DMS53 treated with DMSO at 0.1 percent for 48 hours (cell line): Measurements from ENCODE around the gene LMBRD1.
"Not testable (repeated sequence)": the region's sequence is repeated elsewhere in the genome, so short reads cannot be mapped to it uniquely, and the experiment has no call there.

Experiments
- DNase-seq: peaks from one replicate; lab custom pipeline; 2025; ENCODE audit not compliant: unreplicated experiment; lab: John Stamatoyannopoulos, UW

LMBRD1 gene

GRCh38 chr6:69798796-69799195, 2.0 kb upstream of the LMBRD1 start:
- DNase-seq: not testable (repeated sequence)

DNA sequence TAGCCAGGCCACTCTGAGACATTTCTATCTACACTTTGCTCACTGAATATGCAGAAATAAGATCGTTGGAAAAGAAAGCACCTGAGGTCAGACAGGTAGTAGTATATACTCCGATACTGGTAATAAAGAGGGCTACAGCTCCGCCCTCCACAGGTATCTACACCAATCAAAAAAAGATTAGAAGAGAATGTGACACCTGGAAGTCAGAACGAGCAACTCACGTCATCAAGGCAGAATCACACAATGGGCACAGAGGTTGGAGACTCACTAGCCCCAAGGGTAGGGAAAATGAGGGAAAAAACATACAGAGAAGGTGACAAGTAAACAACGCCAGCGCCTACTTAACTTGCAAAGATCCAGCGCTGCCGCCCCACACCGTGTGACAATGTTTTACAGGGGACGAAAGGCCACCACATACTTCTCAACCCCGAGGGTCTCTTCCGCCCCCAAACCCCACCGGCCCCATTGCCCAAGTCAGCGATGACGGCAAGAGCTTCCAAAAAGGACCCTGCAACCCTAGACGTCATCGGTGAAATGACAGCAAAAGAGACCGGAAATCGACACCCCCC, 653 bp downstream of the LMBRD1 start:
- DNase-seq: peak; percentile 94

GRCh38 chr6:69795469-69796072, 1.2 kb downstream of the LMBRD1 start:
- DNase-seq: no peak

- no peak for DNase-seq
These were observed 4.5 kb downstream of the LMBRD1 start for GRCh38 chr6:69792292-69792691.

- DNase-seq: no peak
These were observed 5.7 kb downstream of the LMBRD1 start for GRCh38 chr6:69791065-69791471.

DNA sequence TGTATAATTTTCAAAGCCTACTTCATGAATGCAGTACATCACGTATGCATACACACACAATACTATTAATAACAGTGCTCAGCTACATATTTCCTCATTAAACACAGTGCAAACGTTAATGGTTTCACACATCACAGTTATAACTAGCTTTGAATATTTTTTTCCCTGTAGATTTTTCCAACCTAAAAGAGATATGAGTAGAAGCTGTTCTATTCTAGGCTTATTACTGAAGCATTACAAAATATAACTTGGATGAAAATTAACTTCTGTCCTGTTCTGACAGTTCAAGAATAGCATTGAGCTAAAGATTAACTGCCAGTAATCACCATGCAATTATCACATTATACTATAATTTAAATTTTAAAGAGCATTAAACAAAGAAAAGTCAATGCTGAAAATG, 6.2 kb downstream of the LMBRD1 start:
- no peak for DNase-seq

DNA sequence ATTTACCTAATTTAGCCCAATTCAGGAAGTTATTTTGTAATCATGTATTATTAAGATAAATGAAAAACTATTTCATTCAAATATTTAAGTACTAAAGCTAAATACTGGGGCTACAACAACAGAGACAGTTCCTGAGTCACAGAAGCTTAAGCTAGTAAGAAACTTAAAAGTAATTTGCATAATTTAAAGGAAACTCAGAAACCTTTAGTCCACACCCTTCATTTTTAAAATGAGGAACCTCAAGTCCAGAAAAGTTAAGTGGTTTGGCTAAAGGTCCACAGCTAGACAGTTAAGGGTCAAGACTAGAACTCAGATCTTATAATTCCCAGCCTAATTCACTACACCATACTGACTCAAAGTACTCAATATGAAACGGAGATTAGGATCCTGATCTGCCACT, 7.2 kb downstream of the LMBRD1 start:
- no peak for DNase-seq

DNA sequence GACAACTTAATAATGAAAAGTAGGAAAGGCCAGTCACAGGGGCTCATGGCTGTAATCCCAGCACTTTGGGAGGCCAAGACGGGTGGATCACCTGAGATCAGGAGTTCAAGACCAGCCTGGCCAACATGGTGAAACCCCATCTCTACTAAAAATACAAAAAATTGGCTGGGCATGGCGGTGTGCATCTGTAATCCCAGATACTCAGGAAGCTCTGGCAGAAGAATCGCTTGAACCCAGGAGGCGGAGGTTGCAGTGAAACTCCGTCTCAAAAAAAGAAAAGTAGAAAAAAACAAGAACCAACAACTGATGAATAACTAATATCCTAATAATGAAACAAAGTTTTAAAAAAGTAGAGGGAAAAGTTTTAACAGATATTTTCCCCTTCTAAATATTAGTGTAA, 9.4 kb downstream of the LMBRD1 start:
- not testable (repeated sequence) for DNase-seq

GRCh38 chr6:69785697-69786096, 11.1 kb downstream of the LMBRD1 start:
- DNase-seq: no peak

DNA sequence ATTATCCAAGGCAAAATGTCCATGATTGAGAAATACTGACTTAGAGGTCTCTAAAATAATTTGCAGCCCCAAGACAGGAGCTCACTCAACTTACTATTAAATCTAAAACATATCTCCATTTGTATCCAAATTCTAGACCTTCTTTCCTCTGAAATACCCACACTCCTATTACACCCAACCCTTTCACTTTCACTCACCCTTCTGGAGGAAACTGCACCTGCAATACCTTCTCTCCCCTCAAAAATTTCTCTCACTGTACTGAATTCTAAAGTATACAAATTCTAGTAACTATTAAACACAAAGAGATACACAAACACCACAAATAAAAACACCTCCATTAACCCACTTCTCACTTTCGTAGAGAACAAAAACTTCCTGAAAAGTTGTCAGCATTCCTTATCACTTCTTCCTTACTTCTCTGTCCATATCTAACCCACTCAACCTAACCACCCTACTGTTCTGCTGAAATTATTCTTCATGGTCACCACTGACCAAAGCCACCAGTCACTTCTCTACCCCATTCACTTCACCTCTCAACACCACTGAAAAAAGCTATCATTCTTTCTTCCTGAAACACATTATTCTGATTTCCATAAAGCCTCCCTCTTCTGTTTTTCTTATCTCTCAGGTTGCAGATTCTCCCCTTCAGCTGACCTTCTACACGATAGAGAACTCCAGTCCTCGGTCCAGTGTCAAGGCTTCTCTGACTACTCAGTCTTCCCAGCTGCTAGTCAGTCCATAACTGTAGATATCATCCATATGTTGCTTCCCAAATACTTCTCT, 12.0 kb downstream of the LMBRD1 start:
- DNase-seq: no peak

GRCh38 chr6:69783108-69783507, 13.7 kb downstream of the LMBRD1 start:
- no peak for DNase-seq

GRCh38 chr6:69780585-69781178, 16.1 kb downstream of the LMBRD1 start:
- peak; percentile 96 for DNase-seq

GRCh38 chr6:69775941-69776340, 20.9 kb downstream of the LMBRD1 start:
- peak; percentile 52 for DNase-seq

- DNase-seq: no peak
These were observed 21.3 kb downstream of the LMBRD1 start for GRCh38 chr6:69775585-69775849.

- no peak for DNase-seq
These were observed 21.8 kb downstream of the LMBRD1 start for GRCh38 chr6:69774740-69775584.

GRCh38 chr6:69771158-69771906, 25.5 kb downstream of the LMBRD1 start:
- DNase-seq: no peak

DNA sequence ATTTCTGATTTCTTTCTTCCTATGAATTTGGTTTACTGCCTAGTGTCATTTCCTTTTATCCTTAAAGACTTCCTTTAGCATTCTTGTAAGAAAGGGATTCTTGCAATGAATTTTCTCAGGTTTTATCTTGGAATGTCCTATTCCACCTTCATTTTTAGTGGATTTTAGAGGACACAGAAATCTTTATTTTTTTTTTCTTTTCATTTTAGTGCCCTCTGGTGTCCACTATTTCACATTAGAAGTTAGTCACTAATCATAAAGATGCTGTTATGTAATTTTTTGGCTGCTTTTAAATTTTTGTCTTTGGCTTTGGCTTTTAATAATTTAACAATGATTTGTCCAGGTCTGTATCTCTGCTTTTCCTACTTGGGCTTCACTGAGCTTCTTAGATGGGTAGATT, 28.1 kb downstream of the LMBRD1 start:
- no peak for DNase-seq

DNA sequence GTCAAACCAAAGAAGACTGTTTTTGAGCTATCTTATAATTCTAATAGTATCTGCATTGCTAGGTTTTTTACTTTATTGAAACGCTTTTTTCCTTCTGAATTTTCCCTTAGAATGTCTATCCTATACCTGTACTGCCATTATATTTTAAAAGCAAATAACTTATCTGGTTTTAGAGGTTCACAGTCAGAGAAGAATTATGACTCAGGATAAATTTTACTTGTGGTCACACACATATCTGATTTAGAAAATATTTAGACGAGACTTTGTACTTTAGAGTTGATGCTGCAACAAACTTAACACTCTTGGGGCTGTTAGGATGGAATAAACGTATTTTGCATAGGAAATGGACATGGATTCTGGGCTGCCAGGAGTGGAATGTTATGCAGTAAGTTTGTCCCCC, 33.0 kb downstream of the LMBRD1 start:
- DNase-seq: no peak

DNA sequence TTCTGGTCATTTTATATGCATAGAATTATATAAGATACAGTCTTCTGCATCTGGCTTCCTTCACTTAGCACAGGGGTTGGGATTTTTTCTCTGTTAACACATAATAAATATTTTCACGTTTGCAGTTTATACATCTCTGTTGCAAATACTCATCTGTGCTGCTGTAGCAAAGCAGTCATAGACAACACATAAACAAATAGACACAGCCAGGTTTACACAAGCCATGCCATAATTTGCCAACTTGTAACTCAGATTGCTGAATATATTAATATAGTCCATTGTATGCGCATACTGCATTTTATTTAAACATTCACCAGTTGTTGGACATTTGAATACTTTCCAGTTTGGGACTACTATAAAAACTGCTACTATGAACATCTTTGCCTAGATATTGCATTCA, 35.0 kb downstream of the LMBRD1 start:
- DNase-seq: no peak

DNA sequence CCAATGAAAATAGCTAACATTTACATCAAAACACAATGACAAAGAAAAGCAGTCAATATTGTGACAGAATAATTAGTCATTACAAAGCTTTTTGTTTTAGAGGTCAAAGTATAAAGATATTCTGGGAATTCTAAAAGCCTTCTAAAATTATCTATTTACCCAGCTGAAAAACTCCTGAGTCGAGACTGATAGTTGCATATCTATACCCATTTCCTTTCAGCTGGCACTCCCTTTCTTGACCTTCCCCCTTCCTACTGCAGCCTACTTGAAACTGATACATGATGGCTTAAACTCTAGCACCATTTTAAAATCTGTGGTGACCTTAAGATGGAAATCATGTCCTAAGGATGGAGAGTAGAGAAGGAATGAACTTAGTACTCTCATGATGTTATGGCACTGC, 38.6 kb downstream of the LMBRD1 start:
- no peak for DNase-seq

DNA sequence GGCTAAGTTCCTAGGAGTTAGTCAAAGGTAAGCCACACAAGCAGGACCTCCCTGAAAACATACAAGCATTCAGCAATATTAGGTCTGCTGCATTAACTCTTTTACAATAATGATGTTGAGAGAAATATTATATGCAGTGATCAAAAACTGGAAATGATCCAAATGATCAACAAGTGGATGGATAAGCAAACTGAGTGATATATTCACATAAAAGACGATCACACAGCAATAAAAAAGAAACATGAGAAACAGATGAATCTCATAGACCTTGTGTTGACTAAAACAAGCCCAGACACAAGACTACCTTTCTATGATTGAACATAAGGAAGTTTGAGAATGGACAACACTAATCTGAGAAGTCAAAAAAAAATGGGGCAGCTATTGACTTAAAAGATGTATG, 39.9 kb downstream of the LMBRD1 start:
- no peak for DNase-seq
